ENCODE measurements around the gene AGAP1. TPM values are rescaled to one million over a fixed set of nuclear protein-coding genes. Genes with fewer than 3 reads are reported as not detected.

The AGAP1 gene
- total RNA-seq, 2 experiments from 2014 or later: not detected

- CTCF ChIA-PET (ENCODE audit: unreplicated experiment): interaction anchor here (0.6 kb wide), 1 partner anchor 16 kb away, joined by 3 read pairs; no protein-coding TSS in a partner anchor
- no TSS peak for BruUV-seq (replicated peaks)
- POLR2A ChIA-PET: no interaction called here
- Histone ChIP-seq H2AFZ (ENCODE audit: low read length) (no peak overlapping the region), H4K20me1 (ENCODE audit: insufficient read depth, low read length) (no peaks in the 10 kb centered on the region; the same call in 1 of the 2 replicates), H3K4me3 (ENCODE audit: low read depth, low read length, poor library complexity, severe bottlenecking) (no peak overlapping the region), H3K9me2 (ENCODE audit: insufficient read depth, low read length) (no peaks in the 10 kb centered on the region), H3K4me1 (ENCODE audit: insufficient read depth, low read length, poor library complexity, severe bottlenecking) (no peaks in the 10 kb centered on the region), H3K36me3 (ENCODE audit: insufficient read depth, low read length) (no peaks in the 10 kb centered on the region), H3K79me2 (ENCODE audit: insufficient read depth, low read depth, low read length) (no peaks in the 10 kb centered on the region), H3K27ac (ENCODE audit: low read depth, low read length, poor library complexity, severe bottlenecking) (no peak overlapping the region), H3K9me3 (ENCODE audit: low read length) (no peaks in the 10 kb centered on the region), H3K4me2 (ENCODE audit: low read length) (no peak overlapping the region)
- intact Hi-C loops (cut with micrococcal nuclease; ENCODE audit: unreplicated experiment): no loop called here
- TF ChIP-seq EZH2phosphoT487 (IDR thresholded peaks at IDR 0.05; ENCODE audit: borderline replicate concordance, low read depth, low read length) (no peak), CTCF (conservative IDR thresholded peaks at IDR 0.05; ENCODE audit: low read length) (no peak)
- DNase-seq (ENCODE audit: low spot score): no peak
Measured at GRCh38 chr2:235725016-235725489, 231.2 kb downstream of the AGAP1 start.

- BruUV-seq (replicated peaks): no TSS peak
Measured at GRCh38 chr2:235725841-235726240, 232.0 kb downstream of the AGAP1 start.

More at GRCh38 chr2:235725841-235726240, 232.0 kb downstream of the AGAP1 start:
- Histone ChIP-seq H3K9me2 (ENCODE audit: insufficient read depth, low read length) (no peaks in the 10 kb centered on the region), H4K20me1 (ENCODE audit: insufficient read depth, low read length) (no peaks in the 10 kb centered on the region; the same call in 1 of the 2 replicates), H3K9me3 (ENCODE audit: low read length) (no peaks in the 10 kb centered on the region), H3K4me3 (ENCODE audit: low read depth, low read length, poor library complexity, severe bottlenecking) (no peak overlapping the region), H3K27ac (ENCODE audit: low read depth, low read length, poor library complexity, severe bottlenecking) (no peak overlapping the region), H3K4me1 (ENCODE audit: insufficient read depth, low read length, poor library complexity, severe bottlenecking) (no peaks in the 10 kb centered on the region), H3K36me3 (ENCODE audit: insufficient read depth, low read length) (no peaks in the 10 kb centered on the region), H3K4me2 (ENCODE audit: low read length) (no peak overlapping the region), H2AFZ (ENCODE audit: low read length) (no peak overlapping the region), H3K79me2 (ENCODE audit: insufficient read depth, low read depth, low read length) (no peaks in the 10 kb centered on the region)
- CTCF ChIA-PET (ENCODE audit: unreplicated experiment): interaction anchor here (0.6 kb wide), 1 partner anchor 16 kb away, joined by 3 read pairs; no protein-coding TSS in a partner anchor
- DNase-seq (ENCODE audit: low spot score): no peak
- intact Hi-C loops (cut with micrococcal nuclease; ENCODE audit: unreplicated experiment): no loop called here
- TF ChIP-seq CTCF (conservative IDR thresholded peaks at IDR 0.05; ENCODE audit: low read length) (no peak), EZH2phosphoT487 (IDR thresholded peaks at IDR 0.05; ENCODE audit: borderline replicate concordance, low read depth, low read length) (no peak)
- POLR2A ChIA-PET: no interaction called here

All from OCI-LY7 (cell line).